Central memory CD4-positive, alpha-beta T cell (primary cell): ENCODE data around the gene LRRFIP2.
"Not testable (repeated sequence)": the region's sequence is repeated elsewhere in the genome, so short reads cannot be mapped to it uniquely, and the experiment has no call there.

Experiments
- DNase-seq: peaks from one replicate; pipeline ENCODE4 v3.0.0; 2022

LRRFIP2 gene

DNA sequence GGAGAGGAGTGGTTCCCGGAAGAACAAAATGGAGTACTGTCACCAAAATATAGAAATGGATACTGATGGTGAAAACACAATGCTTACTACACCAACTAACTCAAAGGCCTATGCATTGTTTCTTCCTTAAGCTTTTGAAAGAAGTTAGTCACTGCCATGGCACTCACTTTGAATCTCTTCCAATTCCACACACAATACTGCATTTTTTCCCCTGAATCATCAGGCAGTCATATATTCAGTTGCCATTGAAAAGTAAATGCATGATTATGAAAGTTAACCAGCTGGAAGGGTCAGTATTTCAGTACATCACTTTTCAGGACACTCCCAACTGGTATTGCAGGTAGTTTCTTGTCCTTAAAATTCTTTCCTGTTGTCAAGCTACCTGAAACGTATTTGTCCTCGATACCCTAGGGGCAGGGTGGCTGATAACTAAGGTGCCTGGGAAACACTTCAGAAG, 9.0 kb upstream of the LRRFIP2 start:
- DNase-seq, result no peak

DNA sequence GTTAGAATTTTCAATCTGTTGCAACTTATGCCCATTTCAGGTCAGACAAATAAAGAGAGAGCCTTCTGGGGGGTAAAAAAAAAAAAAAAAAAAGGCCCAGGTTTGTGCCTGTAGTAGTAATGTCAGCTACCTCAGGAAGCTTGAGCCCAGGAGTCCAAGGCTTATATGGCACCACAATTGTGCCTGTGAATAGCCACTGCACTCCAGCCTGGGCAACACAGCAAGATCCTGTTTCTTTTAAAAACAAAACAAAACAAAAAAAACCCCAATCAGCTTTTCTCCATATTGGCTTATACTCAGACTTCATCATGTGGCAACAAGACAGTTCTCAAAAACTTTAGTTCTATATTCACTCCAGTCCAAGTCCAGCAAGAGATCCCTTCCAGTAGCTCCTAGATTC, 8.4 kb upstream of the LRRFIP2 start:
- DNase-seq, result no peak

DNA sequence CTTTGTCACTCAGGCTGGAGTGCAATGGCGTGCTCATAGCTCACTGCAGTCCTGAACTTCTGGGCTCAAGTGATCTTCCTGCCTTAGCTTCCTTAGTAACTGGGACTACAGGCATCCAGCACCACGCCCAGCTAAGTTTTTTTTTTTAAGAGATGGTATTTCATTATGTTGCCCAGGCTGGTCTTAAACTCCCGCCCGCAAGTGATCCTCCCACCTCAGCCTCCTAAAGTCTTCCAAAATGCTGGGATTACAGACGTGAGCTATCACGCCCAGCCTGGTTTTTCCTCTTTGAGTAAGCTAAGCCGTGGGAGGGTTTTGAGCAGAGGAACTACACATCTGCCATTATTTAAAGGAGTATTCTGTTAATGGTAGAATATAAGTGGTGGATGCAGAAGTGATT, 7.4 kb upstream of the LRRFIP2 start:
- no peak for DNase-seq

DNA sequence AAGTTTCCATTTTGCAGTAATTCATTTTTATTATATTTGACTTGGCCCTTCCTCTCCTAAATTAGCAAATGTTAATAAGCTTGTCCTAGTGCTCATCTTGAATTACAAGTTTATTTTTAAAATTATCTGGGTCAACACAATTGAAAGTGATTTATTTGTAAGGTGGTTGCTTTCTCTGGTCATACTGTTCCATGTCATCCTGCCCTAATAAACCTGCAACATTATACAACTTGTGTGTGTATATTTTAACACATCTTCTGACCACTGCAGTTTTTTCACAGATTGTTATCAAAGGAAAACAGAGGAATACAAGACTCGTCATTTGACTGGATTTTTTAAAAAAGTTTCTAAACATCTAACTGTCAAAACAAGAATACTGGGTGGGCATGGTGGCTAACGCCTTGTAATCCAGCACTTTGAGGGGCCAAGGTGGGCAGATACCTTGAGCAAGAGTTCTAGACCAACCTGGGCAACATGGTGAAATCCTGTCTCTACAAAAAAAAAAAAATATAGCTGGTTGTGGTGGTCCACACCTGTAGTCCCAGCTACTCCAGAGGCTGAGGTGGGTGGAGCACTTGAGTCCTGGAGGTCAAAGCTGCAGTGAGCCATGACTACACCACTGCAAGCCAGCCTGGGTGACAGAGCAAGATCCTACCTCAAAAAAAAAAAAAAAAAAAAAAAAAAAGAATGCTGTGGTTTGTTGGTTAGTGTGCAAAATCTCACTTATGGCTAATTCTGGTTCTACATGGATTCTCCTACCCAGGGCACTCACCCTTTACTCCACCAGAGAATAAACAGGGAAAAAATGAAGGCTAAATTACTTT, 5.0 kb upstream of the LRRFIP2 start:
- no peak for DNase-seq

DNA sequence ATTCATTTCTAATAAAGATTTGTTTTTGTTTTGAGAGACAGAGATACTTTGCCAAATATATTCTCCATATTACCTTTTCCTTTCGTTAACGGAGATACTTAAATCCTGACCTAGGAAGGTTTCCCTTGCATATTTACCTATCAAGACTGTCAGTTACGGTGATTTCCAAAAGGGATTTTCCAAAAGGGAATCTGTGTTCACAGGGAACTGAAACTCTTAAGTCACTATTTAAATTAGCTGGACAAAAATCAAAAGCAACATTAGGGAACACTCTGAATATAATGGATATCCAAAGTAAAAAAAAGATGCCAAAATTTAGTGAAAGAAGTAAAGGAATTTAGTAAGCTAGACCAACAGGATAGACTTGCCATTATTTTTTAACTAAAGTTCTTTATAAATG, 576 bp downstream of the LRRFIP2 start:
- no peak for DNase-seq

DNA sequence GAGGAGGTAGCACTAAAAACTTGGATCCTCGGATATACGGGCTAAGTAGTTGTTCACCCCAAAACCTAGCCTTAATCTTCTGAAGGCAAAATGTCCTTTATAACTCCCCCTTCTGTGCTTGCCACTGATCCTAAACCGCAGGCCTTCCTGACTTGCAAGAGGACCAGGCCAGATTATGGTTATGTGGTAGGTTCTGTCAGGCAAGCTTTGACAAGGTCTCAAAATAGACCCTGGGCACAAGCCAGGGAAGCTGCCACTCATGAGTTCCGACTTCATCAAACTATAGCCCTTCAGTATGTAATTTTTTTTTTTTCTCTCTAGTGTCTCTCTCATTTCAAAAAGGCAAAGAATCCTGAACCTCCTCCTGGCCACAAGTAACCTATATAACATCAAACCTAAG, 3.2 kb downstream of the LRRFIP2 start:
- no peak for DNase-seq

DNA sequence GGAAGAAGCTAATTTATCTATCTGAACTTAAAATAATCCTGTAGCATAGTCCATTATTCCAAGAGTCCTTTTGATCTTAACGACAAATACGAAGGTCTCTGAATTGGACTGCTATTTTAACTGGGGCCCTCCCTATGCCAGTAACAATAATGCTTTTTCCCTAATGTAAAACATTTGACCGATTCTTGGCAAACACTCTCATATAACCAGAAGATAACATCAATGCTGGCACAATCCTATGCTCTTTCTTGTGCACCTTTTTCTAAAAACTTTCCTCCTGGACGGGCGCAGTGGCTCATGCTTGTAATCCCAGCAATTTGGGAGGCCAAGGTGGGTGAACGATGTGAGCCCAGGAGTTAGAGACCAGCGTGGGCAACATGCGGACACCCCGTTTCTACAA, 3.9 kb downstream of the LRRFIP2 start:
- DNase-seq, result no peak

DNA sequence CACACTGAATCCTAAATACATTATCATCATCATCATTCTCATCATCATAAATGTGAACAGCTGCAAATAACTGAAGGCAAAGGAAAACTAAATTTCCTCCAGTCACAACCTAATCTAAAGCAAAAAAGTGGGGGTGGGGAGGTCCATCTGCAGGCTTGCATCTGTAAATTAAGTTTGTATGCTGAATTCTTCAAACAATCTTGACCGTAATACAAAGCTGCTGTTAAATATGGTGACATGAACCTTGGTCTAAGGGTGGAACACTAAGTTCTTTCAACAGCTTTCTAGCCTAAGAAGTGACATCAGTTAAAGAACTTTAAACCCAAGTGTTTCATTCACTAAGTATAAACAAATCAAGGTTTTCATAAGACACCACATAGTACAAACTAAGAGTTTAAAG, 4.3 kb downstream of the LRRFIP2 start:
- DNase-seq, result no peak

DNA sequence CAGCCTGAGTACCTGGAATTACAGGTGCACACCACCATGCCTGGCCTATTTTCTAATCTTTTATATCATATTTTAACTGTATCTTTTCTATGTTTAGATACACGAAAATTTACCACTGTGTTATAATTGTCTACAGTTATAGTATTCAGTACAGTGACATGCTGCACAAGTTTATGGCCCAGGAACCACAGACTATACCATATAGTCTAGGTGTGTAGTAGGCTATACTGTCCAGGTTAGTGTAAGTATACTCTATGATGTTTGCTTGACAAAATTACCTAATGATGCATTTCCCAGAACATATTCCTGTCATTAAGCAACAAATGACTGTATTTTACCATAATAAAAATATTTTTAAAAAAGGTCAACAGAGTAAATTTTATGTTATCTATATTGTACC, 5.5 kb downstream of the LRRFIP2 start:
- no peak for DNase-seq

DNA sequence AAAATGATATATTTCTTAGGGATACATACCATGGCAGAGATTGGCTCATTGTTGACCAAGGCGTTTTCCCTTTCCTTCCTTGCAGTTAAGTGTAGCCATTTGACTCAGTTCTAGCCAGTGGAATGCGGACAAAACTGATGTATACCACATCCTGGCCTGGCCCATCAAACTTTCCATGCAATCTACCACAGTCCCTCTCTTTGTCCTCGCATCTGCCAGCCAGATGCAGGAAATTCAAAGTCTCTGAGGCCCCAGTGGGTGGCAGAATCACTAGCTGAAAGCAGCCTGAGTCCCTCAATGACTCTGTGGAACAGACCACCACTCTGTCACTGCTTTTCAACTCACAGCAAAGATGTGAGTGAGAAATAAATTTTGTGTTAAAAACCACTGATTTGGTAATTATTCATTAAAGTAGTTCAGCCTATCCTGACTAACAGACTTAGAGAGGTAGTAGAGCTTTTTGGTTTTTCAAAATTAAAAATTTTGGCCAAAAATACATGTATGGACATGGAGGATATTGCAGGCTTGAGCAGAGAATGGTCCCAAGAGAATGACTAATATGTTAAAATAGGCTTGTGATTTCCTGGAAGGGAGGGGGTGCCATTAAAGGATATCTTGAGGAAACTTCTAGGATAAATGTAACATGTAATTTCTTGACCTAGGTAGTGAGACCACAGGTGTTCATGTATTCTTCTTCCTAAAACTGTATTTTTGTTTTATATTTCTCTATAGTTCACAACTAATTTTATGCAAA, 10.9 kb downstream of the LRRFIP2 start:
- no peak for DNase-seq

DNA sequence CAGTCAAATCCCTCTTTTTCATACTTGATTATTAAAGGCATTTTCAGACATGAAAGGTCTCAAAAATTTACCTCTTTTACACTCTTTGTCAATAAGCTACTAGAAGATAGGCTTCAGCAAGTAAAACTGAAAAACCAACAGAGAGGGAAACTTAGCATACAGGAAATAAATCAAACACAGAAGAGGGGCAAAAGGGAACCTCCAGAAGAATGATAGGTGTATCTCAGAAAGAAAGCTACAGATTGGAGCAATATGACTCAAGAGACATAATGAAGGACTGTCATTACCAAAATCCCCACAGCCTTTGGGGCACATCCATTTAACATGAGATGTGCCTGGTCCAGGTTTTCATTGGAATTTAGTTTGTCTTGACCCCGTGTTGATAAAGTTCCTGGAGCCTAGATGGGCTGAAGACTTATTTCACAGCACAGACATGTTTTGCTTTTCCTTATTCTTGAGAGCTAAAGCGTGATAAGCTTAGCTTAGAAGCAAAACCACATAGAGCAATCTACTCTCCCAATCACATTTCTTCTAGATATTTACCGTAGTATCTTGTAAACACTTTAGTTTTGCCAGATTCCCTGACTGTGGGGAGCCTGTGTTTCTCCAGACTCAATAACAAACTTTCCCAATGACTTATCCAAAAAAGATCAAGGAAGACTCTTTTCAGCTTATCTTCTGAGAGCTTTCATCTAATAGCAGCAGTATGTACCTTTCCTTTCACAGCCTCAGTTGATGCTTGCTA, 11.7 kb downstream of the LRRFIP2 start:
- DNase-seq, result no peak

DNA sequence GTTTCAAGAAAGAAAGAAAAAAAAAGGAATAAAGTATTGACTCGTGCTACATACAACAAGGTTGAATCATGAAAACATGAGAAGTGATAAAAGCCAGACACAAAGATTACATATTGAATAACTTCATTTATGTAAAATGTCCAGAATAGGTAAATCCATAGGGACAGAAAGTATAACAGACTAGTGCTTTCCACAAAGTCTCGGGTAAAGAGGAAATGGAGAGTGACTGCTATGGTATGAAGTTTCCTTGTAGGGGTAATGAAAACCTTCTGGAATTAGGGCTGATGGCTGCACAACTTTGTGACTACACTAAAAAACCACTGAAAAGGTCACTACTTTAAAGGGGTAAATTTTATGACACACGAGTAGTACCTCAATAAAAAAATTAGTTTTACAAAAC, 13.0 kb downstream of the LRRFIP2 start:
- no peak for DNase-seq

DNA sequence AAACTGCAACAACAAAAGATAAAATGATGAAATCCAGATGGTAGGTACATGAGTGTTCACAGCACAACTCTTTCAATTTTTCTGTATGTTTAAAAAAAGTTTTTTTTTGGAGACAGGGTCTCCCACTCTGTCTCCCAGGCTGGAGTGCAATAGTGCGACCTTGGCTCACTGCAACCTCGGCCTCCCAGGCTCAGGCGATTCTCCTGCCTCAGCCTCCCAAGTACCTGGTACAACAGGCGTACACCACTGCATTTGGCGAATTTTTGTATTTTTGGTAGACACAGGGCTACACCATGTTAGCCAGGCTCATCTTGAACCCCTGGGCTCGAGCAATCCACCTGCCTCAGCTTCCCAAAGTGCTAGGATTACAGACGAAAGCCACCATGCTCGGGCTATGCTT, 18.6 kb downstream of the LRRFIP2 start:
- no peak for DNase-seq

DNA sequence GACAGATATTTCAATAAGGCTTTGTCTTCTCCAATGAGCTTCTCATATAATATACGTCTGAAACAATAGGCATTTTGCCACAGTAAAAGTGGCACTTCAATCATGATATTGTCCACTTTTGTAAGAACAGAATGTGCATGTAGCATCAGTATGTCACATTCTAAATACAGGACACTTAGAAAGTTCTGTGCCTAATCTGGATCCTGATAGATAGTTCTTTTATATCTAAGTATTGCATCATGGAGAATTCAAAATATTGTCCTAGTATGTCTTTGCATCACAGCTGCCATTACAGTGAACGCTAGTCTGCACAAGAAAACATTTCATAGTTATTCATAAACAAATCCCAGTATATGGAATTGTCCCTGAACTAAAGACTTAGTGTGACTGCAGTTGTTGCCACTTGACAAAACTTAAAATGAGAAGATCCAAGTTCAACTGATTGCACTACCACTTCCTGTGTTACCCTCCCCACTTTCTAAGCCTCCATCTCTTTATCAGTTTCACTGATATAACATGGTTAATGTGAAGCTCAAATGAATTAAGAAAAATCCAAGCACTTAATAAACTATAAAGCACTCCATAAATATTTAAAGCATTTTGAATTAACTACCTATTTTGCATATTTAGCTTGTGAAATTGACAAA, 19.6 kb downstream of the LRRFIP2 start:
- no peak for DNase-seq

DNA sequence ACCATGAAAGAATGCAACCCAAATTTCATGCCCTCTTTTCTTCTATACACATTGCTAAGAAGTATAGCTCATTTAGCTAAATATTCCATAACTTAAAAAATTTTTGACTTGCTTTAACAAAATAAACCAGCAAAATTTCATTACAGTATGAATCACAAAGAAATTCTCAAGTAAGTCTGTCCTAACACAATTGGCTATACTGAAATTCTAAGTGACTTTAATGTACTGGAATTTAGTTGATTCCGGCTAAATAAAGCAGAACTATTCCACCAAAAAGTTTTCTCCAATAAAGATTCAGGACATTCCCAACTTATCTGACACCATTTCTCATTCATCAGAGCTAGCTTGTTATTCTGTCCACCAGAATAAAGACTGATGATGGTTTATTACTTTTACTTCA, 23.8 kb downstream of the LRRFIP2 start:
- DNase-seq, result no peak

DNA sequence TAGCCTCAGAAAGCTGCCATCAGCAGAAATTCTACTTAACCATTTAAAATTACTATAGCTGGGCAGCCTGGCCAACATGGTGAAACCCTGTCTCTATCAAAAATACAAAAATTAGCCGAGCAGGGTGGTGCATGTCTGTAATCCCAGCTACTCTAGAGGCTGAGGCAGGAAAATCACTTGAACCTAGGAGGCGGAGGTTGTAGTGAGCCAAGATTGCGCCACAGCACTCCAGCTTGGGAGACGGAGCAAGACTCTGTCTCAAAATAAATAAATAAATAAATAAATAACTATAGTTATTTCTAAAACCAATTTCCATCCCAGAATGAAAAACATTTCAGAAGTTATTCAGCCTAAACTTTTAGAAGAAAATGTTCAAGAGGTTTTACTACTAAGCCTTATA, 25.1 kb downstream of the LRRFIP2 start:
- no peak for DNase-seq

DNA sequence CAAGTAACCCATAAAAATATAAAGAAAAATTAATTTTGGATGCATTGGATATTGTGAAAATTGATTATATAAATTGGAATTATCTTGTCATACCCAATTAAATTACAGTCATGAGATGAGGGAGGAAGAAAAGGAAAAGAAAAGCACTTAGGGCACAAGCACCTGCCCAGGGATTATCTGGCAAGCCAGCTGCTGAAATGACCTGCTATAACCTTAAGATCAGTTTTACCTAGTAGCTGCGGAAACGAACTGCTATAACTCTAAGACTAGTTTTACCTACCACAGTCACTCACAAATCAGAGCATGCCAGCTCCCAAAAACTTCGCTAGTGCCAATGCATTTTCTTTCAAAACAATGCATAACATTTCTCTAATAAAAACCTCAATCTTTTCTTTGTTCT, 26.2 kb downstream of the LRRFIP2 start:
- DNase-seq, result no peak

DNA sequence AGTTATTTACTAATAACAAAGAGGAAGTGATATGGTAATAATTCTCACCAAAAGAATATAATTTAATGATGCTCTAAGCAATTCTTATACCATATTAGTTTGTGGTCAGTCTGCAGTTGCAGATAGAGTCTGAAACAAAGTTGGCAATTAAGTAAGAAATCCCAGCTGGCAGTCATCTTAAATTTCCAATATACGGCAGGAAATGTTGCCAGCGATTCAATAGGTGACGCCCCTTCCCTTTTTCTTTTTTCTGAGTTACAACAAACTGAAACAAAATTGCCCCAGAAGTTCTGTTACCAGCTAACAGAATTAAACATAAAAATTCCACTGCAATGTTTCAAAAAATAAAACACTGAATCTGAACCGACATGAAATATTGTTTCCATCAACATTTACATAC, 26.7 kb downstream of the LRRFIP2 start:
- DNase-seq, result no peak

DNA sequence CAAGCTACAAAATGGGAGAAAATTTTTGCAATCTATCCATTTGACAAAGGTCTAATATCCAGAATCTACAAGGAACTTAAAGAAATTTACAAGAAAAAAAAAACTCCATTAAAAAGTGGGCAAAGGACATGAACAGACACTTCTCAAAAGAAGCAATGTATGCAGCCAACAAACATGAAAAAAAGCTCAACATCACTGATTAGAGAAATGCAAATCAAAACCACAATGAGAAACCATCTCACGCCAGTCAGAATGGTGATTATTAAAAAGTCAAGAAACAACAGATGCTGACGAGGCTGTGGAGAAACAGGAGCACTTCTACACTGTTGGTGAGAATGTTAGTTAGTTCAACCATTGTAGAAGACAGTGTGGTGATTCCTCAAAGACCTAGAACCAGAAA, 27.5 kb downstream of the LRRFIP2 start:
- not testable (repeated sequence) for DNase-seq

DNA sequence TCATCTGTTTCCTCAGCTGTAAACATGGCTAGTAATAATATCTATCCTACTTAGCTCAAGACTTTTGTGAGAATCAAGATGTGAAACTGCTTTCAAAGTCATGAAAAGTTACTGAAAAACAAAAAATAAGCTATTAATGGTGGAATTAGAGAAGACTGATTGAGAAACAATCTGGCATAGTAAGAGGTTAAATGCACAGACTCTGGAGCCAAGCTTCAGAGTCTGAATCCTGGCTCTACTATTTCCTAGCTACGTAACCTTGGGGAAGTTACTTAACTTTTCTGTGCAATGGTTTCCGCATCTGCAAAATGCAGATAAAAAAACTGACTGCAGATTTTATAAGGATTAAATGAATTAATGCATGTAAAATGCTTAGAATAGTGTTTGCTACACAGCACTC, 28.8 kb downstream of the LRRFIP2 start:
- no peak for DNase-seq

DNA sequence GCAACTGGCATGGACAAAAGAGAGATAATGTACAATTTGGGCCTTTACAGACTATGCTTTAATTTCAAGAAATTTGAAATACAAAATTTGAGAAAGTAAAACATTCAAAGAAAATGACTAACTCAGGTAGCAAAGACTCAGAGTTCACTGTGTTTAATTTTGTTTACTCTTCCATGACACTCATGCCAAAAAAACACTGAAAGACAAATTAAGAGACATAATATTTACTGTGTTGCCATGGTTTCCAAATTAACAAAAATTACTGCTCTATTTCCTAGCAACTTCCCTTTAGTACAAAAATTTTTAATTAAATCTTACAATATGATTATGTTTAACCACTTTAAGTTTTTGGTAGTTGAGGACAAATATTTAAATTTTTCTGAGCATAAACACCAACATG, 29.6 kb downstream of the LRRFIP2 start:
- DNase-seq, result peak; percentile 18

DNA sequence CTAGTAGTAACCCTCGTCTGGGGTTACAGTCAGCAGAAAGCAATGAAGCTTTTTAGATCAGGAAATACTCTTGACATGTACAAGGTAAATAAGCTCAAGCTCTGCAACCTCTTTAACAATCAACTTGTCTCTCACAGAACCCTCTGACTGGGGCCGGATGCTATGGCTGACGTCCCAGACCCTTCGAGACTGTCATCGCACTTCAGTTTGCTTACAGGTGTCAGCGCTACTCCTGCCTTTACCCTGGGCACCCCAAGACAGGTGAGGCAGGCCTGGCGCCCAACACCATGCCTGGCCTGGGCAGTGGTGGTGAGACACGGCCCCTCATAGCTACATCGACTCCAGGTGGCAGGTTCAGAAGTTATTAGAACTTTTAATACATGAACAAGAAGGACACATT, 30.6 kb downstream of the LRRFIP2 start:
- DNase-seq, result no peak

DNA sequence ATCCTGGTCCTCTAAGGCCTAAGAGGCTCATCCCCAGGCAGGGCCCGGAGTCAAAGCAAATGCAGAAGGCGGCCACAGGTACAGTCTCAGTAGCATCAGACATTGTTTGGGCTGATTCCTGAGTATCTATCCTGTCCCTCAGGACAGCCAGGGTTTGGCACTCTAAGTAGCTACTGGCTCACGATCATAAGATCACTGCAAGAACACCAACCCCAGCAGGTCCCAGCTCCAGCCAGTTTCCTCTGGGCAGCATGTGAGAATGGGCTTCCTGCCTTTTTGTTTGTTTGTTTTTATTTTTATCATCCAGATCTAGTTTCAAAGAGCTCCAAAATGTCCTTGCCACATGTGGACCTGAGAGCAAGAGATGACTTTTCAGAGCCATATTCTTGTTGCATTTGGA, 32.7 kb downstream of the LRRFIP2 start:
- no peak for DNase-seq
